WTC11 (cell line): Measurements from ENCODE around the gene ADAM12. TPM values are rescaled to one million over a fixed set of nuclear protein-coding genes. Genes with fewer than 3 reads are reported as not detected.

ENCODE experiments used
- ATAC-seq: fragments of 200-7000 bp; cut with Tn5 transposase; 2 replicates; pipeline ENCODE4 v1.10.0; 2021; ENCODE audit warnings: mild to moderate bottlenecking, moderate library complexity
- CTCF ChIA-PET: fragments of 300-600 bp; sonication (Branson Sonifier 250); formaldehyde crosslinking; loops from one replicate; lab custom pipeline; 2021; ENCODE audit warnings: antibody characterized with exemption; lab: Charles Lee
- POLR2A ChIA-PET: fragments of 350-600 bp; sonication (Branson Sonifier 250); formaldehyde crosslinking; loops from one replicate; lab custom pipeline; 2021; ENCODE audit warnings: antibody characterized with exemption; lab: Charles Lee
- DNase-seq: peaks from one replicate; pipeline ENCODE4 v3.0.0; 2021; ENCODE audit warnings: low spot score
- H3K27ac Mint-ChIP-seq: 2 replicates; pipeline ENCODE4 v1.8.0; 2021; ENCODE audit warnings: mixed read lengths
- H3K27me3 Mint-ChIP-seq: 2 replicates; pipeline ENCODE4 v1.8.0; 2021; ENCODE audit warnings: low read depth, mild to moderate bottlenecking, moderate library complexity, mixed read lengths
- H3K36me3 Mint-ChIP-seq: 2 replicates; pipeline ENCODE4 v1.8.0; 2021; ENCODE audit warnings: mixed read lengths
- H3K4me1 Mint-ChIP-seq: 2 replicates; pipeline ENCODE4 v1.8.0; 2022; ENCODE audit warnings: mixed read lengths
- H3K4me3 Mint-ChIP-seq: 2 replicates; pipeline ENCODE4 v1.8.0; 2021; ENCODE audit warnings: mild to moderate bottlenecking, moderate library complexity, mixed read lengths
- H3K9me3 Mint-ChIP-seq: 2 replicates; pipeline ENCODE4 v1.8.0; 2021; ENCODE audit warnings: mixed read lengths
- CREM ChIP-seq: sonication (generic); formaldehyde crosslinking; IDR thresholded peaks from 2 replicates; pipeline ENCODE4 v1.8.1; 2022; ENCODE audit warnings: mild to moderate bottlenecking, missing genetic modification reagents, moderate library complexity
- ESRRA ChIP-seq: sonication (generic); formaldehyde crosslinking; IDR thresholded peaks from 2 replicates; pipeline ENCODE4 v1.8.1; 2022; ENCODE audit warnings: mild to moderate bottlenecking, missing genetic modification reagents, borderline replicate concordance
- GABPB1 ChIP-seq: sonication (generic); formaldehyde crosslinking; IDR thresholded peaks from 2 replicates; pipeline ENCODE4 v1.8.1; 2023; ENCODE audit warnings: mild to moderate bottlenecking, missing genetic modification reagents
- JAZF1 ChIP-seq: fragments of 250-450 bp; sonication (Bioruptor Pico); IDR thresholded peaks from 2 replicates; pipeline ENCODE4 v1.9.0; 2021; ENCODE audit warnings: moderate library complexity, mild to moderate bottlenecking, inconsistent platforms
- NFE2L1 ChIP-seq: sonication (generic); formaldehyde crosslinking; IDR thresholded peaks from 2 replicates; pipeline ENCODE4 v1.8.1; 2023; ENCODE audit warnings: missing genetic modification reagents
- NFYB ChIP-seq: sonication (generic); formaldehyde crosslinking; conservative IDR thresholded peaks from 2 replicates; pipeline ENCODE4 v1.8.0; 2022; ENCODE audit warnings: low read depth, missing genetic modification reagents
- NR1H2 ChIP-seq: sonication (generic); formaldehyde crosslinking; IDR thresholded peaks from 2 replicates; pipeline ENCODE4 v1.9.0; 2021; ENCODE audit warnings: mild to moderate bottlenecking, moderate library complexity, missing genetic modification reagents
- NR3C1 ChIP-seq: sonication (generic); formaldehyde crosslinking; conservative IDR thresholded peaks from 2 replicates; pipeline ENCODE4 v1.8.1; 2023; ENCODE audit warnings: low read depth, mild to moderate bottlenecking, missing genetic modification reagents
- OVOL2 ChIP-seq: fragments of 250-450 bp; sonication (Bioruptor Pico); IDR thresholded peaks from 2 replicates; pipeline ENCODE4 v1.9.0; 2021; ENCODE audit warnings: mild to moderate bottlenecking, borderline replicate concordance
- TEAD4 ChIP-seq: sonication (generic); formaldehyde crosslinking; IDR thresholded peaks from 2 replicates; pipeline ENCODE4 v1.8.0; 2022; ENCODE audit warnings: mild to moderate bottlenecking, missing genetic modification reagents
- TP53 ChIP-seq: sonication (generic); formaldehyde crosslinking; IDR thresholded peaks from 2 replicates; pipeline ENCODE4 v1.8.1; 2023; ENCODE audit warnings: mild to moderate bottlenecking, missing genetic modification reagents
- ZNF138 ChIP-seq: sonication (generic); formaldehyde crosslinking; conservative IDR thresholded peaks from 2 replicates; pipeline ENCODE4 v1.8.1; 2022; ENCODE audit warnings: mild to moderate bottlenecking, moderate library complexity, missing genetic modification reagents
- ZNF423 ChIP-seq: fragments of 250-450 bp; sonication (Bioruptor Pico); IDR thresholded peaks from 2 replicates; pipeline ENCODE4 v2.1.2; 2022; ENCODE audit warnings: mild to moderate bottlenecking, moderate library complexity
- total RNA-seq: library from RNA; stranded (reverse); gene quantifications from 3 replicates; pipeline ENCODE4 v1.2.3, GENCODE V29; 2021
- TF ChIP-seq, protein P1 (sequence below): fragments of 250-450 bp; sonication (Bioruptor Pico); IDR thresholded peaks from 2 replicates; pipeline ENCODE4 v2.1.2; 2022; ENCODE audit warnings: mild to moderate bottlenecking, moderate library complexity
- TF ChIP-seq, protein P2 (sequence below): sonication (generic); formaldehyde crosslinking; IDR thresholded peaks from 2 replicates; pipeline ENCODE4 v1.8.0; 2022; ENCODE audit warnings: mild to moderate bottlenecking, missing genetic modification reagents
- TF ChIP-seq, protein P3 (sequence below): sonication (generic); formaldehyde crosslinking; IDR thresholded peaks from 2 replicates; pipeline ENCODE4 v1.8.0; 2022; ENCODE audit warnings: mild to moderate bottlenecking, missing genetic modification reagents
- TF ChIP-seq, protein P4 (sequence below): sonication (generic); formaldehyde crosslinking; IDR thresholded peaks from 2 replicates; pipeline ENCODE4 v1.8.1; 2022; ENCODE audit warnings: mild to moderate bottlenecking, missing genetic modification reagents, moderate library complexity, borderline replicate concordance
- TF ChIP-seq, protein P5 (sequence below): sonication (generic); formaldehyde crosslinking; IDR thresholded peaks from 2 replicates; pipeline ENCODE4 v1.8.0; 2023; ENCODE audit warnings: missing genetic modification reagents, mild to moderate bottlenecking, borderline replicate concordance

ADAM12 gene
- total RNA-seq, 1 experiment from 2014 or later: 0.22 TPM

DNA sequence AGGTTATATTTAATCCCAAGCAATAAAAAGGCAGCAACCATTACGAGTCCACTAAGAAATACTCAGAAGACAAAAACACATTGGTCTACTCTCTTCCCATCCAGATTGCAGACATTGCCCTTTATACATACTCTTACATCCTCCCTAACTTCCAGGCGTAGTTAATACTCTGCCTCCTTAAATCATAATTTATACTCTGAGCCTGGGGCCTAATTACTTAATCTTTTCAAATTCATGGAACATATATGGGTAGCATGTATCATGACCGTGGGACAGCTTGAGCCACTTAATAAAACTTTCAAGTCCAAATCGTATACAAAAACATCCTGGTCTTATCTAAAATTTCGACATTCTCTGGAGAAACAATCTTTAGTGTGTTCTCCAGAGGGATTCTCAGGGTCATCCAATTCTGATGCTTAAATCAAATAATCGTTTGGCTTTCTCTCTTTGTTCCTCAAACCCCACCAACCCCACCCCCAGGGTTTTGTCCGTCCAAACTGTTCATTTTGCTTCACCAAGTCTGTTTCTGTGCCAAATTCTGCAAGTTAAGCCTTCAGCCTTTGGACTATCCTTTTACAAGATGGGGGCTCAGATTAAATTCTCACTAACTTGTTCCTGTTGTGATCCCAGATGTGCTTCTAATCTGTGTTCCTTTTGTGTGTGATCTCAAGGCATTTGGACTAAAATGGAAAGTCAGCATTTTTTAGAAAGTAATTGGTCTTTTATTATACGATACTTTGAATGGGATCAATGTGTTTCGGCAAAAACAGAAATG is 86.4 kb downstream of the ADAM12 start:
- ChIA-PET POLR2A (no interaction called here), CTCF (interaction anchor here (1.2 to 2.3 kb wide), 3 partner anchors 85 to 367 kb away, joined by 3 to 7 read pairs (median 4); no protein-coding TSS in a partner anchor)
- Mint-ChIP-seq H3K4me1 (peaks cover 10% of the 10 kb centered on the region), H3K27ac (no peak overlapping the region), H3K4me3 (no peak overlapping the region), H3K36me3 (peaks cover 4% of the 10 kb centered on the region; the same call in 1 of the 2 replicates), H3K9me3 (peaks cover 23% of the 10 kb centered on the region), H3K27me3 (no peaks in the 10 kb centered on the region)
- ATAC-seq (no peak), DNase-seq (no peak)
- TF ChIP-seq, protein P1, sequence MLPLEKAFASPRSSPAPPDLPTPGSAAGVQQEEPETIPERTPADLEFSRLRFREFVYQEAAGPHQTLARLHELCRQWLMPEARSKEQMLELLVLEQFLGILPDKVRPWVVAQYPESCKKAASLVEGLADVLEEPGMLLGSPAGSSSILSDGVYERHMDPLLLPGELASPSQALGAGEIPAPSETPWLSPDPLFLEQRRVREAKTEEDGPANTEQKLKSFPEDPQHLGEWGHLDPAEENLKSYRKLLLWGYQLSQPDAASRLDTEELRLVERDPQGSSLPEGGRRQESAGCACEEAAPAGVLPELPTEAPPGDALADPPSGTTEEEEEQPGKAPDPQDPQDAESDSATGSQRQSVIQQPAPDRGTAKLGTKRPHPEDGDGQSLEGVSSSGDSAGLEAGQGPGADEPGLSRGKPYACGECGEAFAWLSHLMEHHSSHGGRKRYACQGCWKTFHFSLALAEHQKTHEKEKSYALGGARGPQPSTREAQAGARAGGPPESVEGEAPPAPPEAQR (CRISPR knock-in tag): no peak
- TF ChIP-seq ESRRA (CRISPR knock-in tag) (no peak), NR3C1 (CRISPR knock-in tag) (no peak), GABPB1 (CRISPR knock-in tag) (no peak), NFYB (CRISPR knock-in tag) (no peak), OVOL2 (CRISPR knock-in tag) (no peak), ZNF138 (CRISPR knock-in tag) (no peak), TEAD4 (no peak), NFE2L1 (CRISPR knock-in tag) (no peak), ZNF423 (CRISPR knock-in tag) (no peak), TP53 (CRISPR knock-in tag) (no peak), CREM (CRISPR knock-in tag) (no peak), NR1H2 (no peak), JAZF1 (no peak)
- TF ChIP-seq, protein P2, sequence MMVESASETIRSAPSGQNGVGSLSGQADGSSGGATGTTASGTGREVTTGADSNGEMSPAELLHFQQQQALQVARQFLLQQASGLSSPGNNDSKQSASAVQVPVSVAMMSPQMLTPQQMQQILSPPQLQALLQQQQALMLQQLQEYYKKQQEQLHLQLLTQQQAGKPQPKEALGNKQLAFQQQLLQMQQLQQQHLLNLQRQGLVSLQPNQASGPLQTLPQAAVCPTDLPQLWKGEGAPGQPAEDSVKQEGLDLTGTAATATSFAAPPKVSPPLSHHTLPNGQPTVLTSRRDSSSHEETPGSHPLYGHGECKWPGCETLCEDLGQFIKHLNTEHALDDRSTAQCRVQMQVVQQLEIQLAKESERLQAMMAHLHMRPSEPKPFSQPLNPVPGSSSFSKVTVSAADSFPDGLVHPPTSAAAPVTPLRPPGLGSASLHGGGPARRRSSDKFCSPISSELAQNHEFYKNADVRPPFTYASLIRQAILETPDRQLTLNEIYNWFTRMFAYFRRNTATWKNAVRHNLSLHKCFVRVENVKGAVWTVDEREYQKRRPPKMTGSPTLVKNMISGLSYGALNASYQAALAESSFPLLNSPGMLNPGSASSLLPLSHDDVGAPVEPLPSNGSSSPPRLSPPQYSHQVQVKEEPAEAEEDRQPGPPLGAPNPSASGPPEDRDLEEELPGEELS: no peak
- TF ChIP-seq, protein P3, sequence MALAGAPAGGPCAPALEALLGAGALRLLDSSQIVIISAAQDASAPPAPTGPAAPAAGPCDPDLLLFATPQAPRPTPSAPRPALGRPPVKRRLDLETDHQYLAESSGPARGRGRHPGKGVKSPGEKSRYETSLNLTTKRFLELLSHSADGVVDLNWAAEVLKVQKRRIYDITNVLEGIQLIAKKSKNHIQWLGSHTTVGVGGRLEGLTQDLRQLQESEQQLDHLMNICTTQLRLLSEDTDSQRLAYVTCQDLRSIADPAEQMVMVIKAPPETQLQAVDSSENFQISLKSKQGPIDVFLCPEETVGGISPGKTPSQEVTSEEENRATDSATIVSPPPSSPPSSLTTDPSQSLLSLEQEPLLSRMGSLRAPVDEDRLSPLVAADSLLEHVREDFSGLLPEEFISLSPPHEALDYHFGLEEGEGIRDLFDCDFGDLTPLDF (CRISPR knock-in tag): no peak
- TF ChIP-seq, protein P4, sequence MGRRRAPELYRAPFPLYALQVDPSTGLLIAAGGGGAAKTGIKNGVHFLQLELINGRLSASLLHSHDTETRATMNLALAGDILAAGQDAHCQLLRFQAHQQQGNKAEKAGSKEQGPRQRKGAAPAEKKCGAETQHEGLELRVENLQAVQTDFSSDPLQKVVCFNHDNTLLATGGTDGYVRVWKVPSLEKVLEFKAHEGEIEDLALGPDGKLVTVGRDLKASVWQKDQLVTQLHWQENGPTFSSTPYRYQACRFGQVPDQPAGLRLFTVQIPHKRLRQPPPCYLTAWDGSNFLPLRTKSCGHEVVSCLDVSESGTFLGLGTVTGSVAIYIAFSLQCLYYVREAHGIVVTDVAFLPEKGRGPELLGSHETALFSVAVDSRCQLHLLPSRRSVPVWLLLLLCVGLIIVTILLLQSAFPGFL (CRISPR knock-in tag): no peak
- TF ChIP-seq, protein P5, sequence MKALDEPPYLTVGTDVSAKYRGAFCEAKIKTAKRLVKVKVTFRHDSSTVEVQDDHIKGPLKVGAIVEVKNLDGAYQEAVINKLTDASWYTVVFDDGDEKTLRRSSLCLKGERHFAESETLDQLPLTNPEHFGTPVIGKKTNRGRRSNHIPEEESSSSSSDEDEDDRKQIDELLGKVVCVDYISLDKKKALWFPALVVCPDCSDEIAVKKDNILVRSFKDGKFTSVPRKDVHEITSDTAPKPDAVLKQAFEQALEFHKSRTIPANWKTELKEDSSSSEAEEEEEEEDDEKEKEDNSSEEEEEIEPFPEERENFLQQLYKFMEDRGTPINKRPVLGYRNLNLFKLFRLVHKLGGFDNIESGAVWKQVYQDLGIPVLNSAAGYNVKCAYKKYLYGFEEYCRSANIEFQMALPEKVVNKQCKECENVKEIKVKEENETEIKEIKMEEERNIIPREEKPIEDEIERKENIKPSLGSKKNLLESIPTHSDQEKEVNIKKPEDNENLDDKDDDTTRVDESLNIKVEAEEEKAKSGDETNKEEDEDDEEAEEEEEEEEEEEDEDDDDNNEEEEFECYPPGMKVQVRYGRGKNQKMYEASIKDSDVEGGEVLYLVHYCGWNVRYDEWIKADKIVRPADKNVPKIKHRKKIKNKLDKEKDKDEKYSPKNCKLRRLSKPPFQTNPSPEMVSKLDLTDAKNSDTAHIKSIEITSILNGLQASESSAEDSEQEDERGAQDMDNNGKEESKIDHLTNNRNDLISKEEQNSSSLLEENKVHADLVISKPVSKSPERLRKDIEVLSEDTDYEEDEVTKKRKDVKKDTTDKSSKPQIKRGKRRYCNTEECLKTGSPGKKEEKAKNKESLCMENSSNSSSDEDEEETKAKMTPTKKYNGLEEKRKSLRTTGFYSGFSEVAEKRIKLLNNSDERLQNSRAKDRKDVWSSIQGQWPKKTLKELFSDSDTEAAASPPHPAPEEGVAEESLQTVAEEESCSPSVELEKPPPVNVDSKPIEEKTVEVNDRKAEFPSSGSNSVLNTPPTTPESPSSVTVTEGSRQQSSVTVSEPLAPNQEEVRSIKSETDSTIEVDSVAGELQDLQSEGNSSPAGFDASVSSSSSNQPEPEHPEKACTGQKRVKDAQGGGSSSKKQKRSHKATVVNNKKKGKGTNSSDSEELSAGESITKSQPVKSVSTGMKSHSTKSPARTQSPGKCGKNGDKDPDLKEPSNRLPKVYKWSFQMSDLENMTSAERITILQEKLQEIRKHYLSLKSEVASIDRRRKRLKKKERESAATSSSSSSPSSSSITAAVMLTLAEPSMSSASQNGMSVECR (CRISPR knock-in tag): no peak
